Nephron progenitor cell (in vitro differentiated cells): ENCODE results near the gene CLDN18.

Experiments
- DNase-seq: peaks from one replicate; pipeline ENCODE4 v3.0.0; 2021
- H3K27ac Mint-ChIP-seq: 2 replicates; pipeline ENCODE4 v1.8.0; 2021; ENCODE audit warnings: mild to moderate bottlenecking, moderate library complexity, mixed read lengths
- H3K27me3 Mint-ChIP-seq: 2 replicates; pipeline ENCODE4 v1.8.0; 2021; ENCODE audit warnings: mild to moderate bottlenecking, low read depth, mixed read lengths; ENCODE audit not compliant: poor library complexity
- H3K36me3 Mint-ChIP-seq: 2 replicates; pipeline ENCODE4 v1.8.0; 2021; ENCODE audit warnings: low read depth, mixed read lengths
- H3K4me1 Mint-ChIP-seq: 2 replicates; pipeline ENCODE4 v1.8.0; 2021; ENCODE audit warnings: mixed read lengths
- H3K4me3 Mint-ChIP-seq: 2 replicates; pipeline ENCODE4 v1.8.0; 2021; ENCODE audit warnings: mild to moderate bottlenecking, moderate library complexity, mixed read lengths
- H3K9me3 Mint-ChIP-seq: 2 replicates; pipeline ENCODE4 v1.8.0; 2021; ENCODE audit warnings: mild to moderate bottlenecking, moderate library complexity, mixed read lengths
- TF ChIP-seq, protein P1 (sequence below): fragments of 200-600 bp; sonication (generic); IDR thresholded peaks from 2 replicates; pipeline ENCODE4 v1.5.0; 2021; ENCODE audit warnings: antibody characterized with exemption

Gene CLDN18

DNA sequence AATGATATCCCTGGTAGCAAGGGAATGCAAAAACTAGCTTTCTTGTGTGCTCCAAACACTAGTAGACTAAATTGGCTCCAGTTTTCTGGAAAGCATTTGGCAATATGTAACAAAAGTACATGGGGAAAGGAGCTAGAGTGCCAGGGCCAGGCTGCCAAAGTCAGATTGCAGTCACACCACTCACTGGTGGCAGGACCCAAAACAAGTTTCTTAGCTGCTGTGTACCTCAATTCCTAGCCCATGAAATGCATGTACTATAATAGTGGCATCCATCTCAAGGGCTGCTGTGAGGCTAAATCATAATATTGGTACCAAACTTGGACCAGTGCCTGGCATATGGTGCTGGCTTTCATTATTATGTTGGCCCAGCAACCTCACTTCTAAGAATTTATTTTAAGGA, 49.3 kb downstream of the CLDN18 start:
- no peak overlapping the region for H3K27ac Mint-ChIP-seq
- H3K4me3 Mint-ChIP-seq = no peak overlapping the region
- no peaks in the 10 kb centered on the region for H3K9me3 Mint-ChIP-seq
- H3K36me3 Mint-ChIP-seq = peaks cover 15% of the 10 kb centered on the region
- H3K4me1 Mint-ChIP-seq = no peaks in the 10 kb centered on the region
- no peaks in the 10 kb centered on the region for H3K27me3 Mint-ChIP-seq
- TF ChIP-seq, protein P1, sequence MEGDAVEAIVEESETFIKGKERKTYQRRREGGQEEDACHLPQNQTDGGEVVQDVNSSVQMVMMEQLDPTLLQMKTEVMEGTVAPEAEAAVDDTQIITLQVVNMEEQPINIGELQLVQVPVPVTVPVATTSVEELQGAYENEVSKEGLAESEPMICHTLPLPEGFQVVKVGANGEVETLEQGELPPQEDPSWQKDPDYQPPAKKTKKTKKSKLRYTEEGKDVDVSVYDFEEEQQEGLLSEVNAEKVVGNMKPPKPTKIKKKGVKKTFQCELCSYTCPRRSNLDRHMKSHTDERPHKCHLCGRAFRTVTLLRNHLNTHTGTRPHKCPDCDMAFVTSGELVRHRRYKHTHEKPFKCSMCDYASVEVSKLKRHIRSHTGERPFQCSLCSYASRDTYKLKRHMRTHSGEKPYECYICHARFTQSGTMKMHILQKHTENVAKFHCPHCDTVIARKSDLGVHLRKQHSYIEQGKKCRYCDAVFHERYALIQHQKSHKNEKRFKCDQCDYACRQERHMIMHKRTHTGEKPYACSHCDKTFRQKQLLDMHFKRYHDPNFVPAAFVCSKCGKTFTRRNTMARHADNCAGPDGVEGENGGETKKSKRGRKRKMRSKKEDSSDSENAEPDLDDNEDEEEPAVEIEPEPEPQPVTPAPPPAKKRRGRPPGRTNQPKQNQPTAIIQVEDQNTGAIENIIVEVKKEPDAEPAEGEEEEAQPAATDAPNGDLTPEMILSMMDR = no peak
- no peak for DNase-seq

DNA sequence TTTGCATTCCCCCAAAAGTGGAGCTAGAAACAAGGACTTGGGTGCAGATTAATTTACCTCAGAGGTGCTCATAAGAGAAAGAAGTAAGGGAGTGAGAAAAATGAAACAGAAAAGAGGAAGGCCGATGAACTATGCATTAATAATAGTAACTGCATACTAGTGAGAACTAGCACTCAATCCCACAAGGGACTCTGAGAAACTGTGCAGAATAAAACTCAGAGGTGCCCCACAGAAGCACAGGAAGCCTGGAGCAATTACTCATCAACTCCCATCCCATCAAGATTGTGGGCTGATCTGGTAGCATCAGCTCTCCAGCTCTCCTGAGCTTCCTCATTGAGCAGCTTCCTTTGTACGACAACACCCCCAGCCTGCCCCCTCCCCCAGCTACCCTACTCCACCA, 50.8 kb downstream of the CLDN18 start:
- Mint-ChIP-seq H3K4me3 (no peak overlapping the region), H3K4me1 (no peaks in the 10 kb centered on the region), H3K9me3 (no peaks in the 10 kb centered on the region), H3K36me3 (peaks cover 15% of the 10 kb centered on the region), H3K27ac (no peak overlapping the region), H3K27me3 (no peaks in the 10 kb centered on the region)
- no peak for DNase-seq
- TF ChIP-seq, protein P1 = no peak

GRCh38 chr3:138062037-138062436, 52.1 kb downstream of the CLDN18 start:
- DNase-seq = no peak
- Mint-ChIP-seq H3K9me3 (no peaks in the 10 kb centered on the region), H3K27ac (no peak overlapping the region), H3K27me3 (no peaks in the 10 kb centered on the region), H3K4me3 (no peak overlapping the region), H3K4me1 (no peaks in the 10 kb centered on the region), H3K36me3 (peaks cover 23% of the 10 kb centered on the region)
- TF ChIP-seq, protein P1 = no peak

- Mint-ChIP-seq H3K27me3 (no peaks in the 10 kb centered on the region), H3K27ac (no peak overlapping the region), H3K4me3 (no peak overlapping the region)
Observed at GRCh38 chr3:138062626-138063025, 52.7 kb downstream of the CLDN18 start.

GRCh38 chr3:138063416-138063815, 53.5 kb downstream of the CLDN18 start:
- Mint-ChIP-seq H3K27me3 (no peaks in the 10 kb centered on the region), H3K4me3 (no peak overlapping the region), H3K9me3 (no peaks in the 10 kb centered on the region), H3K36me3 (peaks cover 23% of the 10 kb centered on the region), H3K4me1 (no peaks in the 10 kb centered on the region), H3K27ac (no peak overlapping the region)
- no peak for DNase-seq
- TF ChIP-seq, protein P1 = no peak

More at GRCh38 chr3:138062626-138063025, 52.7 kb downstream of the CLDN18 start:
- peaks cover 23% of the 10 kb centered on the region for H3K36me3 Mint-ChIP-seq
- no peaks in the 10 kb centered on the region for H3K4me1 Mint-ChIP-seq
- H3K9me3 Mint-ChIP-seq = no peaks in the 10 kb centered on the region
- TF ChIP-seq, protein P1 = no peak
- no peak for DNase-seq

GRCh38 chr3:138065949-138066348, 56.0 kb downstream of the CLDN18 start:
- H3K4me1 Mint-ChIP-seq = no peaks in the 10 kb centered on the region
- TF ChIP-seq, protein P1 = no peak
- no peak overlapping the region for H3K4me3 Mint-ChIP-seq
- no peak for DNase-seq
- no peaks in the 10 kb centered on the region for H3K27me3 Mint-ChIP-seq
- H3K9me3 Mint-ChIP-seq = no peaks in the 10 kb centered on the region
- no peak overlapping the region for H3K27ac Mint-ChIP-seq
- H3K36me3 Mint-ChIP-seq = peaks cover 23% of the 10 kb centered on the region
